Measurements from ENCODE around the gene EXOC3L1. TPM values are rescaled to one million over a fixed set of nuclear protein-coding genes. Genes with fewer than 3 reads are reported as not detected.
A peak's percentile ranks its signal among the peaks of the same experiment; 100 is the strongest.

The EXOC3L1 gene
- total and polyA plus RNA-seq, 2 of the 13 experiments (the other 11 are each of a cell fraction or from before 2014, with no cell fraction given) = 0.12 TPM; not detected in 1

GRCh38 chr16:67170168-67170948, 19.6 kb downstream of the EXOC3L1 start, which contains the start of gene NOL3 (continued):
- TF ChIP-seq SMAD1 (CRISPR knock-in tag; IDR thresholded peaks at IDR 0.05; ENCODE audit: borderline replicate concordance, low read depth) = no peak
- TF ChIP-seq ZNF253 (CRISPR knock-in tag; IDR thresholded peaks at IDR 0.05; ENCODE audit: borderline replicate concordance) = 0 out of 2 replicates have a peak, but pooled peaks have one; percentile 68
- TF ChIP-seq ZSCAN22 (CRISPR knock-in tag; IDR thresholded peaks at IDR 0.05) = no peak
- TF ChIP-seq ZFY (CRISPR knock-in tag; IDR thresholded peaks at IDR 0.05) = peak; percentile 76; the same call in 1 of the 2 replicates
- peak; percentile 58; the same call in 1 of the 2 replicates for TF ChIP-seq FUBP1 (CRISPR knock-in tag; IDR thresholded peaks at IDR 0.05; ENCODE audit: borderline replicate concordance)
- peak; percentile 62; the same call in 1 of the 2 replicates for TF ChIP-seq GFI1 (CRISPR knock-in tag; IDR thresholded peaks at IDR 0.05; ENCODE audit: borderline replicate concordance)
- TF ChIP-seq POGZ (CRISPR knock-in tag; IDR thresholded peaks at IDR 0.05) = peak; percentile 18; the same call in 1 of the 2 replicates
- 0 out of 2 replicates have a peak, but pooled peaks have one; percentile 11 for TF ChIP-seq KDM6A (CRISPR knock-in tag; IDR thresholded peaks at IDR 0.05; ENCODE audit: low read depth)
- no peak; the same call in 1 of the 2 replicates for TF ChIP-seq ZNF747 (CRISPR knock-in tag; IDR thresholded peaks at IDR 0.05; ENCODE audit: borderline replicate concordance)
- no peak for TF ChIP-seq FOXO4 (CRISPR knock-in tag; conservative IDR thresholded peaks at IDR 0.05)
- TF ChIP-seq ZKSCAN8 (CRISPR knock-in tag; IDR thresholded peaks at IDR 0.05; ENCODE audit: borderline replicate concordance) = no peak
- TF ChIP-seq ZNF3 (CRISPR knock-in tag; IDR thresholded peaks at IDR 0.05) = no peak
- peak; percentile 52 for TF ChIP-seq SAP130 (CRISPR knock-in tag; IDR thresholded peaks at IDR 0.05; ENCODE audit: low read depth)
- TF ChIP-seq, protein P1, sequence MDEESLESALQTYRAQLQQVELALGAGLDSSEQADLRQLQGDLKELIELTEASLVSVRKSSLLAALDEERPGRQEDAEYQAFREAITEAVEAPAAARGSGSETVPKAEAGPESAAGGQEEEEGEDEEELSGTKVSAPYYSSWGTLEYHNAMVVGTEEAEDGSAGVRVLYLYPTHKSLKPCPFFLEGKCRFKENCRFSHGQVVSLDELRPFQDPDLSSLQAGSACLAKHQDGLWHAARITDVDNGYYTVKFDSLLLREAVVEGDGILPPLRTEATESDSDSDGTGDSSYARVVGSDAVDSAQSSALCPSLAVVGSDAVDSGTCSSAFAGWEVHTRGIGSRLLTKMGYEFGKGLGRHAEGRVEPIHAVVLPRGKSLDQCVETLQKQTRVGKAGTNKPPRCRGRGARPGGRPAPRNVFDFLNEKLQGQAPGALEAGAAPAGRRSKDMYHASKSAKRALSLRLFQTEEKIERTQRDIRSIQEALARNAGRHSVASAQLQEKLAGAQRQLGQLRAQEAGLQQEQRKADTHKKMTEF (CRISPR knock-in tag; IDR thresholded peaks at IDR 0.05) = peak; percentile 56; the same call in 1 of the 2 replicates
- TF ChIP-seq AKAP8 (CRISPR knock-in tag; IDR thresholded peaks at IDR 0.05) = peak; percentile 80; the same call in 1 of the 2 replicates
- peak; percentile 86 for TF ChIP-seq ZBTB7A (CRISPR knock-in tag; IDR thresholded peaks at IDR 0.05)
- no peak for TF ChIP-seq ARID3A (IDR thresholded peaks at IDR 0.05; ENCODE audit: low read depth, low read length)
- peak; percentile 24; the same call in 1 of the 2 replicates for TF ChIP-seq ZNF772 (CRISPR knock-in tag; IDR thresholded peaks at IDR 0.05)
- TF ChIP-seq TIGD3 (CRISPR knock-in tag; IDR thresholded peaks at IDR 0.05; ENCODE audit: borderline replicate concordance) = peak; percentile 63; the same call in 1 of the 2 replicates
- TF ChIP-seq, protein P2, sequence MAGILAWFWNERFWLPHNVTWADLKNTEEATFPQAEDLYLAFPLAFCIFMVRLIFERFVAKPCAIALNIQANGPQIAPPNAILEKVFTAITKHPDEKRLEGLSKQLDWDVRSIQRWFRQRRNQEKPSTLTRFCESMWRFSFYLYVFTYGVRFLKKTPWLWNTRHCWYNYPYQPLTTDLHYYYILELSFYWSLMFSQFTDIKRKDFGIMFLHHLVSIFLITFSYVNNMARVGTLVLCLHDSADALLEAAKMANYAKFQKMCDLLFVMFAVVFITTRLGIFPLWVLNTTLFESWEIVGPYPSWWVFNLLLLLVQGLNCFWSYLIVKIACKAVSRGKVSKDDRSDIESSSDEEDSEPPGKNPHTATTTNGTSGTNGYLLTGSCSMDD (CRISPR knock-in tag; IDR thresholded peaks at IDR 0.05) = no peak

Measured in HepG2 (cell line).